Muscle layer of colon (tissue), 2 donors: ENCODE data around the gene CCM2.
"Not testable (repeated sequence)": the region's sequence is repeated elsewhere in the genome, so short reads cannot be mapped to it uniquely, and the experiment has no call there.

Source experiments
- H3K27ac ChIP-seq: one replicate; pipeline ENCODE4 v1.7.0; 2013; ENCODE audit warnings: low read depth, mild to moderate bottlenecking, low read length, moderate library complexity
- H3K27me3 ChIP-seq, 2 donors: one replicate each; pipeline ENCODE4 v1.7.0; 2013; ENCODE audit warnings: low read length in 2 of 2, mild to moderate bottlenecking in 2 of 2; ENCODE audit not compliant: insufficient read depth in 2 of 2, control insufficient read depth in 1 of 2
- H3K36me3 ChIP-seq: one replicate; pipeline ENCODE4 v1.7.0; 2013; ENCODE audit warnings: mild to moderate bottlenecking, low read length; ENCODE audit not compliant: insufficient read depth
- H3K4me1 ChIP-seq: one replicate; pipeline ENCODE4 v1.7.0; 2013; ENCODE audit warnings: mild to moderate bottlenecking, low read length; ENCODE audit not compliant: insufficient read depth
- H3K4me3 ChIP-seq, 2 donors: one replicate each; pipeline ENCODE4 v1.7.0; 2013; ENCODE audit warnings: low read length in 2 of 2, low read depth in 1 of 2, mild to moderate bottlenecking in 1 of 2, moderate library complexity in 1 of 2
- H3K9ac ChIP-seq: one replicate; pipeline ENCODE4 v1.7.0; 2013; ENCODE audit warnings: low read length
- H3K9me3 ChIP-seq: one replicate; pipeline ENCODE4 v1.7.0; 2013; ENCODE audit warnings: mild to moderate bottlenecking, low read length
- donor health status: abdominal sarcoma.
- donor health status: Adenocarcinoma of cecum.

Gene CCM2

GRCh38 chr7:45033931-45034290 is 33.9 kb downstream of the CCM2 start:
- H3K27ac ChIP-seq = no peak overlapping the region
- H3K27me3 ChIP-seq = no peaks in the 10 kb centered on the region
- no peak overlapping the region for H3K9ac ChIP-seq
- H3K4me1 ChIP-seq = no peaks in the 10 kb centered on the region
- no peaks in the 10 kb centered on the region for H3K9me3 ChIP-seq
- H3K4me3 ChIP-seq = no peak overlapping the region
- H3K36me3 ChIP-seq = peaks cover 4% of the 10 kb centered on the region

- H3K27me3 ChIP-seq, H3K36me3 ChIP-seq, H3K4me3 ChIP-seq, H3K27ac ChIP-seq, H3K4me1 ChIP-seq, H3K9me3 ChIP-seq, H3K9ac ChIP-seq: not testable (repeated sequence)
Measured at GRCh38 chr7:45034710-45035109, 34.7 kb downstream of the CCM2 start.

GRCh38 chr7:45035371-45035770 is 35.4 kb downstream of the CCM2 start:
- Histone ChIP-seq H3K9me3 (no peaks in the 10 kb centered on the region), H3K9ac (no peak overlapping the region), H3K27me3 (no peaks in the 10 kb centered on the region), H3K4me3 (no peak overlapping the region), H3K4me1 (no peaks in the 10 kb centered on the region), H3K27ac (no peak overlapping the region), H3K36me3 (peaks cover 9% of the 10 kb centered on the region)

- Histone ChIP-seq H3K27me3 (no peaks in the 10 kb centered on the region), H3K27ac (no peak overlapping the region), H3K9me3 (no peaks in the 10 kb centered on the region), H3K36me3 (peaks cover 9% of the 10 kb centered on the region), H3K4me3 (no peak overlapping the region), H3K4me1 (no peaks in the 10 kb centered on the region), H3K9ac (no peak overlapping the region)
Measured at GRCh38 chr7:45035893-45036292, 35.9 kb downstream of the CCM2 start.

- Histone ChIP-seq H3K9me3 (no peaks in the 10 kb centered on the region), H3K4me1 (no peaks in the 10 kb centered on the region), H3K27me3 (no peaks in the 10 kb centered on the region), H3K4me3 (no peak overlapping the region), H3K9ac (no peak overlapping the region), H3K36me3 (peaks cover 11% of the 10 kb centered on the region), H3K27ac (no peak overlapping the region)
Measured at GRCh38 chr7:45036317-45036716, 36.3 kb downstream of the CCM2 start.

- Histone ChIP-seq H3K27ac (no peak overlapping the region), H3K4me3 (no peak overlapping the region), H3K9ac (no peak overlapping the region), H3K27me3 (no peaks in the 10 kb centered on the region), H3K4me1 (no peaks in the 10 kb centered on the region), H3K36me3 (peaks cover 16% of the 10 kb centered on the region), H3K9me3 (no peaks in the 10 kb centered on the region)
Measured at GRCh38 chr7:45036796-45037195, 36.8 kb downstream of the CCM2 start.

- H3K9ac ChIP-seq = no peak overlapping the region
- H3K27ac ChIP-seq = no peak overlapping the region
- H3K4me1 ChIP-seq = no peaks in the 10 kb centered on the region
- H3K36me3 ChIP-seq = peaks cover 16% of the 10 kb centered on the region
- H3K4me3 ChIP-seq = no peak overlapping the region
- no peaks in the 10 kb centered on the region for H3K27me3 ChIP-seq
- no peaks in the 10 kb centered on the region for H3K9me3 ChIP-seq
Measured at GRCh38 chr7:45037876-45038275, 37.9 kb downstream of the CCM2 start.

GRCh38 chr7:45039106-45039505 is 39.1 kb downstream of the CCM2 start:
- Histone ChIP-seq H3K4me3 (no peak overlapping the region), H3K4me1 (no peaks in the 10 kb centered on the region), H3K9ac (no peak overlapping the region), H3K36me3 (peaks cover 16% of the 10 kb centered on the region), H3K9me3 (no peaks in the 10 kb centered on the region), H3K27ac (no peak overlapping the region), H3K27me3 (no peaks in the 10 kb centered on the region)

GRCh38 chr7:45044338-45044737 is 44.3 kb downstream of the CCM2 start:
- H3K27ac ChIP-seq = no peak overlapping the region
- no peaks in the 10 kb centered on the region for H3K4me1 ChIP-seq
- H3K36me3 ChIP-seq = peaks cover 17% of the 10 kb centered on the region
- no peak overlapping the region for H3K4me3 ChIP-seq
- no peak overlapping the region for H3K9ac ChIP-seq
- no peaks in the 10 kb centered on the region for H3K9me3 ChIP-seq
- no peaks in the 10 kb centered on the region for H3K27me3 ChIP-seq

- Histone ChIP-seq H3K4me3 (no peak overlapping the region), H3K36me3 (peaks cover 19% of the 10 kb centered on the region), H3K27me3 (no peaks in the 10 kb centered on the region), H3K27ac (no peak overlapping the region), H3K9ac (no peak overlapping the region), H3K4me1 (no peaks in the 10 kb centered on the region), H3K9me3 (no peaks in the 10 kb centered on the region)
Measured at GRCh38 chr7:45048748-45049147, 48.7 kb downstream of the CCM2 start.

GRCh38 chr7:45050198-45050597 is 50.2 kb downstream of the CCM2 start:
- no peak overlapping the region for H3K9ac ChIP-seq
- no peaks in the 10 kb centered on the region for H3K9me3 ChIP-seq
- H3K4me3 ChIP-seq = no peak overlapping the region
- no peak overlapping the region for H3K27ac ChIP-seq
- H3K4me1 ChIP-seq = no peaks in the 10 kb centered on the region
- H3K36me3 ChIP-seq = peaks cover 23% of the 10 kb centered on the region
- H3K27me3 ChIP-seq = no peaks in the 10 kb centered on the region

GRCh38 chr7:45052011-45052410 is 52.0 kb downstream of the CCM2 start:
- no peaks in the 10 kb centered on the region for H3K27me3 ChIP-seq
- no peak overlapping the region for H3K4me3 ChIP-seq
- no peaks in the 10 kb centered on the region for H3K4me1 ChIP-seq
- H3K9me3 ChIP-seq = no peaks in the 10 kb centered on the region
- H3K27ac ChIP-seq = no peak overlapping the region
- no peak overlapping the region for H3K9ac ChIP-seq
- peaks cover 18% of the 10 kb centered on the region for H3K36me3 ChIP-seq
